ENCODE measurements around the gene GRIP1.

DNA sequence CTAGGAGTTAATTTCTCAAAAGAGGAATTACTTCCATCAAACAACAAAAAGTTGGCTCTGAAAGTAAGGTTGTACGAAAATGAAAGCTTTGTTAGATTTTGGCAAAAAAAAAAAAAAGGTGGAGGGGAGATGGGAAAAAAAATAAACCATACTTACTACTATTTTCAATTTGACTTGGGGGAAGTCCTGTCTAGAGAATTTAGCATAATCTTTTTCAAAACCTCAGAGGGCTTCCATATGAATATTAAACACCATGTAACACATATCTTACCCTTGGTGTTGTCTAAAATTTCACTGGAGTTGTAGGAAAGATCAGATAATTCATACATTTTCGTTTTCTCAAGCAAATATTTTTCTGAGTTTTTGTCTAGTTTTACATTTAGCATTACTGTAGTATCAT lies 17.5 kb downstream of the GRIP1 start:
- TF ChIP-seq, protein P1, sequence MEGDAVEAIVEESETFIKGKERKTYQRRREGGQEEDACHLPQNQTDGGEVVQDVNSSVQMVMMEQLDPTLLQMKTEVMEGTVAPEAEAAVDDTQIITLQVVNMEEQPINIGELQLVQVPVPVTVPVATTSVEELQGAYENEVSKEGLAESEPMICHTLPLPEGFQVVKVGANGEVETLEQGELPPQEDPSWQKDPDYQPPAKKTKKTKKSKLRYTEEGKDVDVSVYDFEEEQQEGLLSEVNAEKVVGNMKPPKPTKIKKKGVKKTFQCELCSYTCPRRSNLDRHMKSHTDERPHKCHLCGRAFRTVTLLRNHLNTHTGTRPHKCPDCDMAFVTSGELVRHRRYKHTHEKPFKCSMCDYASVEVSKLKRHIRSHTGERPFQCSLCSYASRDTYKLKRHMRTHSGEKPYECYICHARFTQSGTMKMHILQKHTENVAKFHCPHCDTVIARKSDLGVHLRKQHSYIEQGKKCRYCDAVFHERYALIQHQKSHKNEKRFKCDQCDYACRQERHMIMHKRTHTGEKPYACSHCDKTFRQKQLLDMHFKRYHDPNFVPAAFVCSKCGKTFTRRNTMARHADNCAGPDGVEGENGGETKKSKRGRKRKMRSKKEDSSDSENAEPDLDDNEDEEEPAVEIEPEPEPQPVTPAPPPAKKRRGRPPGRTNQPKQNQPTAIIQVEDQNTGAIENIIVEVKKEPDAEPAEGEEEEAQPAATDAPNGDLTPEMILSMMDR (IDR thresholded peaks at IDR 0.05; ENCODE audit: low read depth, low read length, poor library complexity, severe bottlenecking) = no peak
- TF ChIP-seq EZH2phosphoT487 (IDR thresholded peaks at IDR 0.05; ENCODE audit: borderline replicate concordance, low read length) = no peak
